ENCODE data around the gene ZNF264.
"Not testable (repeated sequence)": the region's sequence is repeated elsewhere in the genome, so short reads cannot be mapped to it uniquely, and the experiment has no call there.

Gene ZNF264

DNA sequence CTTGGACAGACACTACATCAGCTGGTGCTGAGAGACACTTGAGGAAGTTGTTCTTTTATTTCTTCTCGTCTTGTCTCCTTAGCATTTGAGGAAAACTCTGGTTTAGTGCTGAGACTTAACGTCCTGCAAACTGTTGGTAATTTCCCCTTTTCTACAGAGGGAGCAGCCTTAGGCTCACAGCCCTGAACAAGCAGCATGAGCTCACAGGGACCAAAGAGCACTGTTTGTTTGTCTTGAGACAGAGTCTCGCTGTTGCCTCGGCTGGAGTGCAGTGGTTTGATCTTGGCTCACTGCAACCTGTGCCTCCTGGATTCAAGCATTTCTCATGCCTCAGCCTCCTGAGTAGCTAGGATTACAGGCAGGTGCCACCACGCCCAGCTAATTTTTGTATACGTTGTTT is 54.7 kb downstream of the ZNF264 start:
- DNase-seq, result no peak

DNA sequence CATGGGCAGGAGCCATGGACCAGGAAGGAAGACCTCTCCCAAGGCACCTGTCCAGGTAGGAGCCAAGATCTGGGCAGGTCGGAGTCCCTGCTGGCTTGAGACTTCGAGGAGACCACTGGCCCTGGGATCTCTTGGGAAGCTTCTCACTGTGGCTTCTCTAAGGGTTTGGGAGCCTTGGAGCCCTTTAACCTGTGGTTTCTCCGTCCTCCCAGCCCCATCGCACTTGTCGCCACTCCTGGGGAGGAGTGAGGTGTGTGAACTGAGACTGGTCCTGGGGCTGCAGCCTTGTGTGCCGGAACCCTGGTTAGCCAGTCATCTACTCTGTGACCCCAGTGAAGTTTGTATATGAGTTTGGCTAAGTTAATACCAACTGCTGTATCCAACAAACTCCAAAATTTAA is 57.3 kb downstream of the ZNF264 start:
- no peak for DNase-seq

GRCh38 chr19:57249329-57249728 is 58.0 kb downstream of the ZNF264 start:
- DNase-seq, result no peak

- DNase-seq, result not testable (repeated sequence)
Observed at GRCh38 chr19:57253767-57254166, 62.5 kb downstream of the ZNF264 start.

GRCh38 chr19:57262044-57262443 is 70.7 kb downstream of the ZNF264 start:
- DNase-seq, result no peak

GRCh38 chr19:57263244-57263741 is 72.0 kb downstream of the ZNF264 start:
- no peak for DNase-seq

DNA sequence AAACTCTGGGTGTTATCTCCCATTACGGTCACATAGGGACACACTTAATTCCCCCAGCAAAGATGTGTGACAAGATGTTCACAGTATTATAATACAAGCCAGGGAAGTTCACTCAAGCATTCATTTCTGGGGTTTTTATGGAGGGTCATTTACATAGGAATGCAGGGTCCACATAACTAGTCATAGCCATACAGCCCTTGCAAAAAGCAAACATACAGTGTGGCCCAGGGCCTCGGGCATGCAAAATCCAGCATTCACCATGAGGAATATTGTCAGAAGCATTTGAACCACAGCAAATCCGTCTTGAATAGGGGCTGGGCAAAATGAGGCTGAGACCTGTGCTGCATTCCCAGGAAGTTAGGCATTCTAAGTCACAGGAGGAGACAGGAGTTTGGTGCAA is 76.0 kb downstream of the ZNF264 start:
- DNase-seq, result no peak

- DNase-seq, result no peak
Observed at GRCh38 chr19:57269515-57270250, 78.4 kb downstream of the ZNF264 start.

GRCh38 chr19:57271280-57271679 is 80.0 kb downstream of the ZNF264 start:
- DNase-seq, result no peak

Data from stimulated activated CD4-positive, alpha-beta T cell treated with anti-CD3 and anti-CD28 coated beads, Interleukin-12 subunit alpha, Interleukin-12 subunit beta, amount 100 ng/mL, for 4 hours (primary cell).